Stimulated activated CD4-positive, alpha-beta T cell treated with anti-CD3 and anti-CD28 coated beads, Interleukin-12 subunit alpha, Interleukin-12 subunit beta, amount 100 ng/mL, for 48 hours (primary cell): ENCODE data around the gene CYB5D1.

Source experiments
- DNase-seq, 3 donors: peaks; one replicate each; pipeline ENCODE4 v3.0.0-alpha.2; 2020; ENCODE audit warnings: low read depth in 2 of 3, low spot score in 1 of 3

CYB5D1 gene

DNA sequence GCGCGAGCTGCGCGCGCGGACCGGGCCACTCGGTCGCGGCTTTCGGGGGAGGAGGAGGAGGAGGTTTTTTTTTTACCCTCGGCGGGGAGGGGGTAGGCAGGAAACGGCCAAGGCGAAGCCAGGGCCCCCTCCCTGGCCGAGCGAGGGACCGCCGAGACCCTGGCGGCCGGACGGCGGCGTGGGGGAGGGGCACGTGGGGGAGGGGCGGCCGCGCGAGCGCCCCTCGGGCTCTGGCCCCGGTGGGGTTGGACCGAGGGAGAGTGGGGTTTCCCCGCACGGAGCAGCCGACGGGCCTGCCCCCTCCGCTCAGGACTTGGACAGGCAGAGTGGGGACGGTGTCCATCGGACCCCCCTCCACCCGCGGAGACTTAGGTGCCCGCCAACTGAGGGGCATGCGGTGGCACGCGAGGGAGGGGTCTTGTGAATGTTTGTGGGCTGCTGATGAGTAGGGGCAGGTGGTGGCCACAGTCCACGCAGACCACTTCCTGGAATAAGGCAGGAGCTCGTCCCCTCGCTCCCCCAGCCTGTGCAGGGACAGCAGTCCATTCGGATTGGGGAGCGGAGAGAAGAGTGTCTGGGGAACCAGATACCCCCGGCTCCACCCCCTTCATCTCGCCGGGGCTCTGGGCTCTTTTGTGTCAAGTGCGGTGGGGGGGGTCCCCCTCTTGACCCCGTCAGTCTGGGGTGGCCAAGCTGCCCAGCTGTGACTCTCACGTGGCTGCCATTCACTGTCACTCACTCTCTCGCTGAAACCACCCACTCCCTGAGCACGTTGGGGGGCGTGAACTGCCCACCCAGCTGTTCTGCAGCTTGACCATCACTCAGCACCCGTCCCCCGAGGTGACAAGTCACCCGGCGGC, 27.8 kb downstream of the CYB5D1 start:
- peak; percentile 13 to 40 (median 14) for DNase-seq

DNA sequence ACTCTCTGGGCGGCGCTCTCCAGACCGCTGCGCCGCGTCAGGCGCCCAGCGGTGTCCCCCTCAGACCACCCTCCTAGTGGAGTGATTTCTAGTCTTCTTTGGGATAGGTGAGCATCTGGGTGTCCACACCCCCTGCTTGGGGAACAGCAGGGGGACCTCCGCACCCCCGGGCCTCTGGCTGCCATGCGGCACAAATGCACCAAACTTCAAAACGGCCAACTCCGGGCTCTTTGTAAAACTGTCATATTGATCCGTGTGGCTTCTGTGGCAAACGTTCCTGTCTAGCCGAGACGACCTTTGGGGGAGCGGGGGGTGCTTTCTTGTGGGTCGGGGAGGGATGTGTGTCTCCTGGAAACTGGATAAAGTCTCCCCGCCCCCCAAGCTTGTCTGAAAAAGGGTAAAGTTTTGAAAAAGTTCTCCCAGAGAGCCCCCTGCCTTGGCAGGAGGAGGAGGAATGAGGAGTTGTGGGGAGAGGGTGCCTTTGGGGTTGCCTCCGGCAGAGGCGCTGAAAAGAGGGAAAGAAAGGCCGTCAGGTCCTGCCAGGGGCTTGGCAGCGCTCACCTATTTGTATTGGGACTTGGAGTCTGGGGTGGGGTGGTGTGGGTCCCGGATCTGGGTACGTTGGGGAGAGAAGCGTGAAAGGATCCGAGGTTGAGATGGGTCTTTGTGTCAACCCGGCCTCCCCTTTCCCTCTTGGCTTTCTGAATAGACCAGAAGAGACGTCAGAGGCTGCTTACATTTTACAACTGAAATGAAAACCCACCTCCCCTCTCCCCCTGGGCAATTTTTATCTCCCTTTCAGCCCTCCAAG, 28.6 kb downstream of the CYB5D1 start:
- peak; percentile 19 to 47 (median 33) for DNase-seq

DNA sequence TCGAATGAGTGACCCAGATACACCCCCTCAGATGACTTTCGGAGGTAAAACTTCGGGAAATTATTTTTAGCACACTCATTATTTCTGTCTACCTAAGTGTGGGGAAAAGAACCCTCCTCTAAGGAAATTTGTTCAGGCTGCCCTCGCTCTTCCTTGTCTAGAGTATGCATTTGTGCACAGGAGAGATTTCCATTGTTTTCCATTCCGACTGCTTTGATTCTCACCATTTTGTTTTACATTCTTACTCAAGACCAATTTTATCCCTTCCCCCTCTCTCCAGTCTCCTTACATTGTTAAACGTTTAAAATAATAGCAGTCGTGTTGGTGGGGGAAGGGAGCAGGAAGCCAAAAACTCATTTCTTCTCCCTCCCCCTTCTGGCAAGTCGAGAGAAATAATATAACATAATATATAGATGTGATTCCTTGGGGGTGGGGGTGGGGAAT, 29.3 kb downstream of the CYB5D1 start:
- DNase-seq: no peak

DNA sequence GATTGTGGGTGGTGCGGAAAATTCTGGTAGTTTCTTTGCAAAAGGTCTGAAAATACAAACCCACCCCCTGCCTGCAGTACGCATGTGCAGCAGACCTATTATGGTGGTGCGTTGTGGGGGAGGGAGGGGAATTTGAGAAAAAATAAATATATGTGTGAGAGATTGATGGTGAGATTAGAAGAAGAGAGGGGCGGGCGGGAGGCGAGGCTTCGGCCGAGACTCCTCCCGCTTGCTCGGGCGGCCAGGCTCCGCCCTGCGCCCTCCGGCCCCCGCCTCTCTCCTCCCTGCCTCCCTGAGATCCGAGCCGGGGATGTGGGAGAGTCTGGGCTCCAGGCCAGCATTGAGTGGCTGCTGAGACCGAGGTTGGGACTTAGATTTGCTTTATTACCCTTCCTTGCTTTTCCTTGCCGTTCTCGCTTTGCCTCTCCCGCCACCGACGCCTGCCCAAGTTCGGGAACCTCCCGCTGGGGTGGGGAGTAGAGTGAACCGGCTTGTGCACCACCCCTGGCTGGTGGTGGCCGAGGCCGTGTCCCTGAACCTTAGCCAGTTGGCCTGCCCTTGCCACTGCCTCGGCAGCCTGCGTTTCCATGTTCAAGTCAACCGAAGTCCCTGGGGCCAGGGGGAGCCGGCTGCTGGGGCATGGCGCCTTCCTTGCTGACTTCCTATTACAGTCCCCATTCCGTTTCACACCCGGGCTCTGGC, 29.8 kb downstream of the CYB5D1 start:
- peak; percentile 82 to 89 (median 83) for DNase-seq

DNA sequence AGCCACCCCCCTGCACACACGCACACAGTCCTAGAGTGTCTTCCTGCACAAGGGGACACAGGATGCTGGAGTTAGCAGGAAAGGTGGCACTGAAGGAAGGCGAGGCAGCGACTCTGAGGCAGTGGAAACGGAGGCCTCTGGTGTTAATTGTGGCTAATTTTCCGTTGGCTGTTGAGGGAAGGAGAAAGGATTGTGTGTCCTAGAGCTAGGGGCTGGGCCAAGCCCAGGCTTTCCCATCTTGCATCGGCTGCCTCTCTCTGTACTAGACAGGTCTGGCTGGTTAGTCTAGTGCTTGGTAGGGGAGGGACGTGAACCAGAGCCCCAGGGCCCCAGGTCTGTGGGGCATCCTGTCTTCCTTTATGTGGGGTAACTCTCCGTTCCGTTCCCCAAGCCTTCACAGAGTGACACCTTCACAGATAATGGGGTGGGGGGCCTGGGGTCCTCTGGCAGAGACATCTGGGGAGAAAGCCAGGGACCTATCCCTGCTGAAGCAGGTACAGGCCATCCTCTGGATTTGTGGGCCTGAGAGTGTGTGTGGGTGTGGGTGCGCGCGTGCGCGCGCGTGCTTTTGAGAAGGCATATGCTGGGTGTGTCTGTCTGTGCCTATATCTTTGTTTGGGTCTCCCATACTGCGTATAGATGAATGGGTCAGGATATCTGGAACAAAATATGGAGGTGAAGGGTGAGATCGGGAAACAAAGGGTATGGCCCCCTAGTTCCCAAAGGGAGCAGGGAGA, 30.5 kb downstream of the CYB5D1 start, which contains the start of gene CHD3:
TSS of gene CHD3 (plus strand) at position 606 of the 737 bp plus-strand sequence. CDS start 212 bp downstream, outside the sequence.
- peak; percentile 40 to 56 (median 52) for DNase-seq

DNA sequence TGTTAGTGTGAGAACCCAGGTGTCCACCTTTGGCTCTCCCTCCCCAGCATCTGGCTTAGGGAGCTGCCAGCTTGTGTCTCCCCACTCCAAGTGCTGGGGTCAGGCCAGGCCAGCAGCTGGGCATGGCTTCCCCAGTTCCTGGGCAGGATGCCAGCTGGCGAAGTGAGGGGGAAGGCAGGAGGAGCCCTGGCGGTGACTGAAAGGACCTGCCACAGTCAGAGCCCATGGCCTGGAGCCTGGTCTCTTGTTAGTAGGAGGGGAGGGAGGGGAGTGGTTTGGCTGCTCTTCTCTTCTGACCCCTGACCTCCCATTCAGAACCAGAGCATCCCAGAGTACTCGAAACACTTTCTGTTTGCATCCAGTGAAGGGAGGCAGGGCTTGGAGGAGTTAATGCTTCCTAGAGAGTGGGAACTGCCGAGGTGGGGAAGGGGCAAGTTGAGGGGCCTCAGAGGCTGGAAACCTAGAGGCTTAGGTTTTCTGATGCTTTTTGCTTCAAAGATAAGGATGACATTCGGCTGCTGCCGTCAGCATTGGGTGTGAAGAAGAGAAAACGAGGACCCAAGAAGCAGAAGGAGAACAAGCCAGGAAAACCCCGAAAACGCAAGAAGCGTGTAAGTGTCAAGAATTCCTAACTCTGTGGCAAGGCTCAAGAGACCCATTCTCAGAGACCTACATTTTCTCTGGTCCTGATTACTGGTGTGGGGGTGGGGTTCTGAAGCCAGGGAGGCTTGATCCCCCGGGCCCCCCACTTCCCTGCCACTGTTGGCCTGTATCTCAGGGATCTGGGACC, 31.6 kb downstream of the CYB5D1 start:
- peak in 2 of 3 donors; percentile 30 to 32 for DNase-seq

DNA sequence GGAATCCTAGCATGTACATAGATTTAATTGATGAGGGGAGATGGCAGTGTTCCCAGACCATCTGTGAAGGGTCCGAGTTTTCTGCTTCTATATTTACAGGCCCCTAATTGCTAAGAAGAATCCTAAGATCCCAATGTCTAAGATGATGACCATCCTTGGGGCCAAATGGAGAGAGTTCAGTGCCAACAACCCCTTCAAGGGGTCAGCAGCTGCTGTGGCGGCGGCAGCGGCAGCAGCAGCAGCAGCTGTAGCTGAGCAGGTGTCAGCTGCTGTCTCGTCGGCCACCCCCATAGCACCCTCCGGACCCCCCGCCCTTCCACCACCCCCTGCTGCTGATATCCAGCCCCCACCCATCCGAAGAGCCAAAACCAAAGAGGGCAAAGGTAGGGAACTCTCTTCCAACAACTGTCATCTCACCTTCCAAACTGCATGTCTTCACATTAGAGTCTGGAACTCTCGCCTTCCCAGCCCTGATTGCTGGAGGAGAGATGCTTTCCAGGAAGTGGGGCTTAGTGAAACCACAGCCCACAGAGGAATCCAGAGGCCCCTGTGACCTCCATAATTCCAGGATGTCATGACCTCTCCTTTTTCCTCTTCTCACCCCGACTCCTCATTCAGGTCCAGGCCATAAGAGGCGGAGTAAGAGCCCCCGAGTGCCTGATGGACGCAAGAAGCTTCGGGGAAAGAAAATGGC, 35.5 kb downstream of the CYB5D1 start:
- DNase-seq: no peak

DNA sequence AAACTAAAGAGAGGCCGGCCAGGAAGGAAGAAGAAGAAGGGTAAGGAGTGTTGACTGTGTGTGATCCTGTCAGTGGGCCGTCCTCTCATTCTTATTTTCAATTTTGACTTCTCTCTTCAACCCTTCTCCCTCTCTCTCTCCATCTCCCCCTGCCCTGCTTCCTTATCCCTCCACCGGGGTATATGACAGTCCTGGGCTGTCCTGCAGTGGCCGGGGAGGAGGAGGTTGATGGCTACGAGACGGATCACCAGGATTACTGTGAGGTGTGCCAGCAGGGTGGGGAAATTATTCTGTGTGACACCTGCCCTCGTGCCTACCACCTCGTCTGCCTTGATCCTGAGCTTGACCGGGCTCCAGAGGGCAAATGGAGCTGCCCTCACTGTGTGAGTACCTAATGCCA, 36.4 kb downstream of the CYB5D1 start:
- no peak for DNase-seq

DNA sequence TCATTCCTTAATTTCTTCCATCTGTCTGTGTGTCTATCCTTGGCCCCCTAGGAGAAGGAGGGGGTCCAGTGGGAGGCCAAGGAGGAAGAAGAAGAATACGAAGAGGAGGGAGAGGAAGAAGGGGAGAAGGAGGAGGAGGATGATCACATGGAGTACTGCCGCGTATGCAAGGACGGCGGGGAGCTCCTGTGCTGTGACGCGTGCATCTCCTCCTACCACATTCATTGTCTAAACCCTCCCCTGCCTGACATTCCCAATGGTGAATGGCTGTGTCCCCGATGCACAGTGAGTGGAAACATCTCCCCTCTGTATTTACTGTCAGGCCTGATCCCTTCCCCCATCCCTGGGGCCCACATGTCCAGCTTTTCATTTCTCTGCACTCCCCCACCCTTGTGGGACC, 37.1 kb downstream of the CYB5D1 start:
- no peak for DNase-seq

DNA sequence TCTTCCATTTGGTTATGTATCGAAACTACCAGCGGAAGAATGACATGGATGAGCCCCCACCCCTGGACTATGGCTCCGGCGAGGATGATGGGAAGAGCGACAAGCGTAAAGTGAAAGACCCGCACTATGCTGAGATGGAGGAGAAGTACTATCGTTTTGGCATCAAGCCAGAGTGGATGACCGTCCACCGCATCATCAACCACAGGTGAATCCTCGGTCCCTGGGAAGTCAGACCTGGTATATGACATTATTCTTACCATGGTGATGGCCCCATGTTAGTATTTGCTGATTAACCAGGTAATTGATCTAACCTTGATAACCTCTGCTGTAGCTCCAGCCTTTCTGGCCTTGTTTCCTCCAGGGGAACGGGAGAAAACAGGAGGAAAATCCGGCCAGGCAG, 39.3 kb downstream of the CYB5D1 start:
- no peak for DNase-seq

DNA sequence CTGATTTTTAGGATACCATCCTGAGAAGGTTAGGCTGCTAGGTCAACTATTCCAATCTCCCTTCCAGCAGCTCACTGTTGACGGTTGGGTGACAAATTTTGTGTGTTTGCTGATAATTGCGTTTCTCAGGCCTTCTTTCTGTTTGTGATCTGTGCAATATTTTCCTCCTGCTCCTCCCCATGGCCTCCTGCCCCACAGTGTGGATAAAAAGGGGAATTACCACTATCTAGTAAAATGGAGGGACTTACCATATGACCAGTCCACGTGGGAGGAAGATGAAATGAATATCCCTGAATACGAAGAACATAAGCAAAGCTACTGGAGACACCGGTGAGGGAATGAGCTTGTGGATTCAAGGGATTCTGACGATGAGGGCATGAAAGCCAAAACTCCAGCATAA, 40.0 kb downstream of the CYB5D1 start:
- DNase-seq: no peak

DNA sequence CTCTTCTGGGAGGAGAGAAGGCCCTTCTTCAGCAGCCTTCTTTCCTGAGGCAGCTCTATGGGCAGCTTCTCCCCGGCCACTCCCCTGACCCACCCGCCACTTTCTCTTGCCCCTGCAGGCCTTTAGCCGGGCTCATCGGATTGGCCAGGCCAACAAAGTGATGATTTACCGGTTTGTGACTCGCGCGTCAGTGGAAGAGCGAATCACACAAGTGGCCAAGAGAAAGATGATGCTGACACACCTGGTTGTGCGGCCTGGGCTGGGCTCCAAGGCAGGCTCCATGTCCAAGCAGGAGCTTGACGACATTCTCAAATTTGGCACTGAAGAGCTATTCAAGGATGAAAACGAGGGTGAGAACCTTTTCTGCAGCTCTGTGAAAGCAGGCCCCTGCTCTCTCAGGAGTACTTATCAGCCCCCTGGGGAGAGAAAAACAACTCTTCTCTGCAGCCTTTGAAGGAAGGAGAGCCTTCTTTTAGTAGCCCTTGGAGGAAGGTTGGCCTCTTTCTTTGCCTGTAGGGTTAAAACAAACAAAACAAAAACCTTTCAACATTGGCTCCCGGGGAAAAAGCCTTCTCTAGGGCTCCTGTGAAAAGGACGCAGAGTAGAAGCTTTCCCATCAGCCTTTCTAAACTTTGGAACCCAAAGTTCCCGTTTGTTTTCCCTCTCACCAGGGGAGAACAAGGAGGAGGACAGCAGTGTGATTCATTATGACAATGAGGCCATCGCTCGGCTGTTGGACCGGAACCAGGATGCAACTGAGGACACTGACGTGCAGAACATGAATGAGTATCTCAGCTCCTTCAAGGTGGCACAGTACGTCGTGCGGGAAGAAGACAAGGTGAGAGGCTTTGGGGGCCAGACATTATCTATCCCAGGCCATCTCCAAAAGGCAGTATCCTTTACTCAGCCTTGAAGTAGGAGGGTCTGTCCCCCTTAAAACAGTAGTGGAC, 45.6 kb downstream of the CYB5D1 start:
- DNase-seq: no peak

DNA sequence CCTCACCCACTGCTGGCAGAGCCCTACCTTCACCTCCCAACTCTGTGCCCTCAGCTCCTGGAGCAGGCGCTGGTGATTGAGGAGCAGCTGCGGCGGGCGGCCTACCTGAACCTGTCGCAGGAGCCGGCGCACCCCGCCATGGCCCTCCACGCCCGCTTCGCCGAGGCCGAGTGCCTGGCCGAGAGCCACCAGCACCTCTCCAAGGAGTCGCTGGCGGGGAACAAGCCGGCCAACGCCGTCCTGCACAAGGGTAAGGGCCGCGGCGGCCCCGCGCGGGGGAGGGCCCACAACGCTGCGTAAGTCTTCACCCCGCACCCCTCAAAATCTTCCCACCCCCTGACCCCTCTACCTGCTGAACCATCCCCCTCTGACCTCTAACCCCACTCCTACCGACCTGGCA, 51.3 kb downstream of the CYB5D1 start:
- DNase-seq: no peak

DNA sequence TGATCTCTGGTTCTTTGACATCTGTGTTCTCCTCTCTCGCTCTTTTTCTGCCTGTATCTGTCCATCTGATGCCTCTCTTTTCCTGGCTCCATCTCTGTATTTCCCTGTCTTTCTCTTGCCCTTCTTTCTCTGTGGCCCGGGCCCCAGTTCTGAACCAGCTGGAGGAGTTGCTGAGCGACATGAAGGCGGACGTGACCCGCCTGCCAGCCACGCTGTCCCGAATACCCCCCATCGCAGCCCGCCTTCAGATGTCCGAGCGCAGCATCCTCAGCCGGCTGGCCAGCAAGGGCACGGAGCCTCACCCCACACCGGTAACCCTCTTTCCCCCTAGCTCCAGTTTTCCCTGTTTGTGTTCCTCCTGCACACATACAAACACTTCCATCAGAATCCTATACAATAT, 52.5 kb downstream of the CYB5D1 start:
- DNase-seq: no peak

DNA sequence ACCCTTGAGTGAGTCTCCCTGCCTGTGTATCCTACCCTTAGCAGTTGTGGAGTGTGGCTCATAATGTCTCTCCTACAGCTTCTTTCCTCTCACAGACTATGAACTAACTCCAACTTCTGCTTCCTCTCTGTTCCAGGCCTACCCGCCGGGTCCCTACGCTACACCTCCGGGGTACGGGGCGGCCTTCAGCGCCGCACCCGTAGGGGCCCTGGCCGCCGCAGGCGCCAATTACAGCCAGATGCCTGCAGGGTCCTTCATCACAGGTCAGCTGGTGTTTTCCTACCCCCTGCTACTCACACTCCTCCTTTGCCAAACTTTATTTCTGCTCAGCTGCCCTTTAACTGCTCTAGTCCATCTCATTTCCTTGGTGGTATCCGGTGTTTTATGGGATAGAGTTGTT, 52.9 kb downstream of the CYB5D1 start:
- no peak for DNase-seq

DNA sequence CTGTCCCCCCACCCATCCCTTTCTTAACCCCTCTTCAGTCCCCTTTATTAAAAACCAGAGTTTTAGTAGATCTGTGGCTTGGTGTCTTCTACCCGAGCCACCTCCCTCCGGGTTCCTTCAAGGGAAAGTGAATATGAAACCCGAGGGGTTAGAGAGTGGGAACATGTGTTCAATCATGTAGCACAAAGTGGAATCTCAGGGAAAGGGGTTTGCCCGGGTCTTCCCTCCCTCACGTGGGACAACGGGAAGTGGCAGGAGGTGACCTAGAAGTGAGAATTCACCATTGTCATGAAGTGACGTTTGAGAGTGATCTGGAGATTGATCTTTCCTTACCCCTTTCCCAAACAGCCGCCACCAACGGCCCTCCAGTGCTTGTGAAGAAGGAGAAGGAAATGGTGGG, 53.3 kb downstream of the CYB5D1 start:
- no peak for DNase-seq
